ENCODE data around the gene CCBE1. TPM values are rescaled to one million over a fixed set of nuclear protein-coding genes. Genes with fewer than 3 reads are reported as not detected.

CCBE1 gene
- total RNA-seq, 1 experiment from 2014 or later, result 0.09 TPM

- BruUV-seq (replicated peaks), result no TSS peak
- Mint-ChIP-seq H3K27ac (ENCODE audit: unreplicated experiment) (no peak overlapping the region), H3K4me1 (ENCODE audit: low read depth, unreplicated experiment) (no peaks in the 10 kb centered on the region), H3K36me3 (ENCODE audit: insufficient read depth, unreplicated experiment) (no peaks in the 10 kb centered on the region), H3K27me3 (ENCODE audit: insufficient read depth, unreplicated experiment) (no peaks in the 10 kb centered on the region), H3K4me3 (ENCODE audit: unreplicated experiment) (no peak overlapping the region), H3K9me3 (ENCODE audit: unreplicated experiment) (no peaks in the 10 kb centered on the region)
- no peaks in the 10 kb centered on the region for H3K36me3 ChIP-seq (ENCODE audit: control insufficient read depth, insufficient read depth, low read length)
- H3K4me3 ChIP-seq (ENCODE audit: low read depth, low read length), result no peak overlapping the region
- no peak for DNase-seq
- no peaks in the 10 kb centered on the region for H3K27me3 ChIP-seq (replicated peaks; ENCODE audit: control insufficient read depth, insufficient read depth, low read length)
- ChIA-PET CTCF (no interaction called here), POLR2A (no interaction called here)
- H3K9me3 ChIP-seq, result no peaks in the 10 kb centered on the region
- TF ChIP-seq CTCF (IDR thresholded peaks at IDR 0.05; ENCODE audit: insufficient read depth in 1 of 2, low read depth in 1 of 2, low read length in 1 of 2, severe bottlenecking in 1 of 2, unreplicated experiment in 1 of 2), result no peak
- intact Hi-C loops (cut with micrococcal nuclease; ENCODE audit: unreplicated experiment), result no loop called here
- H3K4me1 ChIP-seq, result no peaks in the 10 kb centered on the region
Measured at GRCh38 chr18:59492756-59493421, 204.3 kb downstream of the CCBE1 start.

GRCh38 chr18:59488899-59489298, 208.3 kb downstream of the CCBE1 start:
- POLR2A ChIA-PET, result no interaction called here
- no peak for DNase-seq
- no peaks in the 10 kb centered on the region for H3K9me3 ChIP-seq
- TF ChIP-seq CTCF (IDR thresholded peaks at IDR 0.05; ENCODE audit: insufficient read depth in 1 of 2, low read depth in 1 of 2, low read length in 1 of 2, severe bottlenecking in 1 of 2, unreplicated experiment in 1 of 2), result no peak
- intact Hi-C loops (cut with micrococcal nuclease; ENCODE audit: unreplicated experiment), result no loop called here
- Mint-ChIP-seq H3K9me3 (ENCODE audit: unreplicated experiment) (no peaks in the 10 kb centered on the region), H3K4me3 (ENCODE audit: unreplicated experiment) (no peak overlapping the region), H3K4me1 (ENCODE audit: low read depth, unreplicated experiment) (no peaks in the 10 kb centered on the region), H3K36me3 (ENCODE audit: insufficient read depth, unreplicated experiment) (no peaks in the 10 kb centered on the region), H3K27me3 (ENCODE audit: insufficient read depth, unreplicated experiment) (no peaks in the 10 kb centered on the region), H3K27ac (ENCODE audit: unreplicated experiment) (no peak overlapping the region)
- no peaks in the 10 kb centered on the region for H3K27me3 ChIP-seq (replicated peaks; ENCODE audit: control insufficient read depth, insufficient read depth, low read length)
- no peak overlapping the region for H3K4me3 ChIP-seq (ENCODE audit: low read depth, low read length)
- CTCF ChIA-PET, result no interaction called here
- H3K36me3 ChIP-seq (ENCODE audit: control insufficient read depth, insufficient read depth, low read length), result no peaks in the 10 kb centered on the region
- no peaks in the 10 kb centered on the region for H3K4me1 ChIP-seq
- BruUV-seq (replicated peaks), result no TSS peak

- H3K9me3 Mint-ChIP-seq (ENCODE audit: unreplicated experiment), result no peaks in the 10 kb centered on the region
- no peaks in the 10 kb centered on the region for H3K27me3 ChIP-seq (replicated peaks; ENCODE audit: control insufficient read depth, insufficient read depth, low read length)
- H3K27ac Mint-ChIP-seq (ENCODE audit: unreplicated experiment), result no peak overlapping the region
- BruUV-seq (replicated peaks), result no TSS peak
- no peak for DNase-seq
- intact Hi-C loops (cut with micrococcal nuclease; ENCODE audit: unreplicated experiment), result no loop called here
- no peaks in the 10 kb centered on the region for H3K27me3 Mint-ChIP-seq (ENCODE audit: insufficient read depth, unreplicated experiment)
- H3K9me3 ChIP-seq, result no peaks in the 10 kb centered on the region
- CTCF ChIA-PET, result no interaction called here
- no peaks in the 10 kb centered on the region for H3K4me1 ChIP-seq
- H3K4me1 Mint-ChIP-seq (ENCODE audit: low read depth, unreplicated experiment), result no peaks in the 10 kb centered on the region
- no peaks in the 10 kb centered on the region for H3K36me3 Mint-ChIP-seq (ENCODE audit: insufficient read depth, unreplicated experiment)
- no peaks in the 10 kb centered on the region for H3K36me3 ChIP-seq (ENCODE audit: control insufficient read depth, insufficient read depth, low read length)
- POLR2A ChIA-PET, result no interaction called here
- TF ChIP-seq CTCF (IDR thresholded peaks at IDR 0.05; ENCODE audit: insufficient read depth in 1 of 2, low read depth in 1 of 2, low read length in 1 of 2, severe bottlenecking in 1 of 2, unreplicated experiment in 1 of 2), result no peak
- no peak overlapping the region for H3K4me3 Mint-ChIP-seq (ENCODE audit: unreplicated experiment)
- H3K4me3 ChIP-seq (ENCODE audit: low read depth, low read length), result no peak overlapping the region
Measured at GRCh38 chr18:59485382-59485781, 211.8 kb downstream of the CCBE1 start.
